GM19463 (cell line): Measurements from ENCODE around the gene HAPLN3.

ENCODE experiments used
- ATAC-seq: cut with Tn5 transposase; IDR thresholded peaks from one replicate; pipeline ENCODE4 v1.9.1; 2021; ENCODE audit warnings: mild to moderate bottlenecking, moderate library complexity; ENCODE audit not compliant: unreplicated experiment

Gene HAPLN3

GRCh38 chr15:88865498-88866099 is 29.7 kb downstream of the HAPLN3 start:
- no peak for ATAC-seq

- ATAC-seq = no peak
Observed at GRCh38 chr15:88864861-88865497, 30.4 kb downstream of the HAPLN3 start.

GRCh38 chr15:88863412-88863811 is 31.9 kb downstream of the HAPLN3 start:
- no peak for ATAC-seq

GRCh38 chr15:88860212-88860611 is 35.1 kb downstream of the HAPLN3 start:
- ATAC-seq = no peak

GRCh38 chr15:88859550-88859949 is 35.8 kb downstream of the HAPLN3 start:
- ATAC-seq = no peak

GRCh38 chr15:88858934-88859333 is 36.4 kb downstream of the HAPLN3 start:
- ATAC-seq = no peak

- ATAC-seq = no peak
Observed at GRCh38 chr15:88852476-88852875, 42.9 kb downstream of the HAPLN3 start.

- no peak for ATAC-seq
Observed at GRCh38 chr15:88849376-88850072, 45.8 kb downstream of the HAPLN3 start.

- ATAC-seq = no peak
Observed at GRCh38 chr15:88848203-88848602, 47.1 kb downstream of the HAPLN3 start.

GRCh38 chr15:88847144-88847543 is 48.2 kb downstream of the HAPLN3 start:
- no peak for ATAC-seq

GRCh38 chr15:88845616-88846015 is 49.7 kb downstream of the HAPLN3 start:
- ATAC-seq = no peak

- no peak for ATAC-seq
Observed at GRCh38 chr15:88844749-88845386, 50.5 kb downstream of the HAPLN3 start.

GRCh38 chr15:88843334-88843733 is 52.0 kb downstream of the HAPLN3 start:
- no peak for ATAC-seq

- no peak for ATAC-seq
Observed at GRCh38 chr15:88842156-88842555, 53.2 kb downstream of the HAPLN3 start.

- no peak for ATAC-seq
Observed at GRCh38 chr15:88841236-88841635, 54.1 kb downstream of the HAPLN3 start.

- ATAC-seq = no peak
Observed at GRCh38 chr15:88839961-88840360, 55.4 kb downstream of the HAPLN3 start.

- no peak for ATAC-seq
Observed at GRCh38 chr15:88839146-88839545, 56.2 kb downstream of the HAPLN3 start.

- no peak for ATAC-seq
Observed at GRCh38 chr15:88838667-88839066, 56.7 kb downstream of the HAPLN3 start.

GRCh38 chr15:88835646-88836045 is 59.7 kb downstream of the HAPLN3 start:
- ATAC-seq = no peak

- ATAC-seq = no peak
Observed at GRCh38 chr15:88835119-88835518, 60.2 kb downstream of the HAPLN3 start.

- no peak for ATAC-seq
Observed at GRCh38 chr15:88834211-88834812, 61.0 kb downstream of the HAPLN3 start.
